HG03354 (cell line): ENCODE measurements around the gene POU2F1.

Experiments
- ATAC-seq: cut with Tn5 transposase; IDR thresholded peaks from one replicate; pipeline ENCODE4 v1.9.1; 2021; ENCODE audit warnings: mild to moderate bottlenecking; ENCODE audit not compliant: unreplicated experiment, poor library complexity, severe bottlenecking

Gene POU2F1

DNA sequence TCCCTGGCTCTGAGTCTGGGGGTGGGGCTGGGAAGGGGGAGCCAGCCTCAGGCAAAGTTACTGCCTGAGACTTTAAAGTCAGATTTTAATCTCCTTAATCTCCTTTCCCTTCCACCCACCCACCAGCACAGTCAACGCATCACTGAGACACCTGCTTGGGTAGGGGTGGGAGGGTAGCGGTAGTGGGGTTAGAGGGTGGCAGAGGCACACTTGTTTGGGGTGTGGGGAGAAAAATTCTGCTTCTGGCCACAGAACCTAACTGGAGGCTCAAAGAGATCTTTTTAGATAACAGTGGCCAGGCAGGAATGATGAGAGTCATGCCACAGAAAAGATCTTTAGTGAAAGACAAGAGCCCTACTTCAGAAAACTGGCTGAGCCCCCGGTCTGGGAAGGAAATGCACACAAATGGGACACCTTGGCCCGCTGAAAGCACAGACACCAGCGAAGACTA lies 253.5 kb downstream of the POU2F1 start:
- no peak for ATAC-seq

DNA sequence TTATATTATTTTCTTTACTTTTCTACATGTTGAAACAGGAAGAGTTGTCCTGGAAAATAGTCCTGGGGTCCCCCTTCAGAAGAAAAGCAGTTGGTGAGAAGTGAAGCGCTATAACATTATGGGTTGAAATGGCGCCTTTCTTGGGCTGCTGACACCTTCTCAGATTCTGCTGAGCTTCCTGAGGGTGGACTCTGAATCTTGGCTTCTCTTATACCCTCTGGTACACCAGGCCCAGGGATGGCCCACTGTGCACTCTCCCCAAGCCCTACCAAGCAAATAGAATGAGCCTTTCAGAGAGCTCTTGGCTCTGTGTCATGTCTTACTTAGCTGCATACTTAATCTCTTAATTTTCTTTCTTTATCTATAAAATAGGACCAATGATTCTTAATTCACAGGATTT lies 255.4 kb downstream of the POU2F1 start:
- no peak for ATAC-seq
